ENCODE measurements around the gene PRKN.

The PRKN gene

DNA sequence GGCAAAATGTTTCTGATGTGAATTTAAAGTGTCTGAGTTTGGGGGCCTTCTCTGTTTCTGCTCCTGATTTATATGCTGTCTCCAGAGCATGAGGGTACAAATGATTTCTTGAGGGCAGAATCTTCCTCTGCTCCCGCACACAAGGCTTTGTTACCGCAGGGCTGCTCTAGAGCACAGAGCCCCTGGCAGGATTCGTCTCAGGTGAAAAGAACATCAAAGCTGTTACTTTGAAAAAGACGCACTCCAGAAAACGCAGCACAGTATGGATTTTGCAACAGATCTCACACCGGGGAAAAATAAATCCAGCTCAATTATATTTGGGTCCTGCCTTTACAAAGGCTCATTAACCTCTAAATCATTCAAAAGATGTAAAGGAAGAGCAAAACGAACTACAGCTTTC, 577.3 kb downstream of the PRKN start:
- no peaks in the 10 kb centered on the region for H3K36me3 ChIP-seq (ENCODE audit: insufficient read depth, low read length)
- H3K9me3 ChIP-seq (ENCODE audit: control insufficient read depth, insufficient read depth, low read length): no peaks in the 10 kb centered on the region
- H3K4me1 ChIP-seq (ENCODE audit: insufficient read depth, low read length): peaks cover 3% of the 10 kb centered on the region; the same call in 1 of the 2 replicates
- H3K9ac ChIP-seq (ENCODE audit: low read depth, low read length): no peak overlapping the region

DNA sequence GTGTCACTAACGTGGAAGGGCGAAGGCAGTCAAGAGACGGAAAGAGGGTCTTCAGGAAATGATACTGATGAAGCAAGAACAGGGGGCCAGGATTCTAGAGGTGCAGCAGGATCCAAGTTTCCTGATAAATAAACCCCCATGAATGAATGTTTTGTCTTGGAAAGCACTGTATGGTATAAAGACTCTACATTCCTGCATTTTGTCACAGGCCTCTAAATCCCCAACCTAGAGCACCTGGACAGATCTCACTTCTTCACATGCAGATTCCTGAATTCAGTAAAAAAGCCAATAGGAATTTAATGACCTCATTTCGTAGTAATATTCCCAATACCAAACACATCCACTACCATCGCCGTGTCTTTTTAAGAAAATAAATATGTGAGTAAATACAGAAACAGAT, 577.8 kb downstream of the PRKN start:
- no peaks in the 10 kb centered on the region for H3K9me3 ChIP-seq (ENCODE audit: control insufficient read depth, insufficient read depth, low read length)
- H3K9ac ChIP-seq (ENCODE audit: low read depth, low read length): no peak overlapping the region
- no peaks in the 10 kb centered on the region for H3K36me3 ChIP-seq (ENCODE audit: insufficient read depth, low read length)
- peaks cover 3% of the 10 kb centered on the region; the same call in 1 of the 2 replicates for H3K4me1 ChIP-seq (ENCODE audit: insufficient read depth, low read length)

DNA sequence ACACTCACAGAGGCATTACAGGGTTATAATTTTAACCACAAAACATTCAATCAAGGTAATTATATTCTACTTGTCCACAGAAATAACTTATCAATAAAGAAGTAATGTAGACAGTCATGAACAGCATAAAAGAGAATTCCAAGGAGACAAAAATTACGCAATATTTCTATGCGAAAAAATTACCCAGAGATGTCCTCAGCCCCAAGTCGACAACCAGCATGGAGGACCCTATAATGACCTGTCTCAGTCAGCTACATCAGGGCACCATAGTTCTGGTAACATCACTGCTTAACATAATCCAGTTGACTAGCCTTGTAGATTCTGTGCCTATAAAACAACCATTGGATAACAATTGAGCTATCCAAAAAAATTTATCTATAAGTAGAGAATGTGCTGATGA, 579.8 kb downstream of the PRKN start:
- H3K9ac ChIP-seq (ENCODE audit: low read depth, low read length): no peak overlapping the region
- peaks cover 3% of the 10 kb centered on the region; the same call in 1 of the 2 replicates for H3K4me1 ChIP-seq (ENCODE audit: insufficient read depth, low read length)
- H3K9me3 ChIP-seq (ENCODE audit: control insufficient read depth, insufficient read depth, low read length): no peaks in the 10 kb centered on the region
- no peaks in the 10 kb centered on the region for H3K36me3 ChIP-seq (ENCODE audit: insufficient read depth, low read length)

DNA sequence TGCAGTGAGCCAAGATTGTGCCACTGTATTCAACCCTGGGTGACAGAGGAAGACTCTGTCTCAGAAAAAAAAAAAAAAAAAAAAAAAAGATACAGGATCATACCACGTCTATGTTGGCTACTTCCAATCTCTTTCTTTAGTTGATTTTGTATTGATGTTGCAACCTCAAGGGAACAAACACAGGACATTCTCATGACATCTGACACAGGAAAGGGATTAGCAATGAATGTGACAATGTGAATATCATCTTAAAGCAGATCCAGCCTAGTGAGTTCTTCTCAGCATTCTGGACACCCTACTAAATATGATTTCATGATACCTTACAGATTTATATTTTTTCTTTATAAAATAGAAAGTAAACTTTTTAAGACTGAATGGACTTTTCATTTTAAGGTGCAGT, 580.3 kb downstream of the PRKN start:
- Histone ChIP-seq H3K9ac (ENCODE audit: low read depth, low read length) (no peak overlapping the region), H3K36me3 (ENCODE audit: insufficient read depth, low read length) (no peaks in the 10 kb centered on the region), H3K9me3 (ENCODE audit: control insufficient read depth, insufficient read depth, low read length) (no peaks in the 10 kb centered on the region), H3K4me1 (ENCODE audit: insufficient read depth, low read length) (peaks cover 3% of the 10 kb centered on the region; the same call in 1 of the 2 replicates)

DNA sequence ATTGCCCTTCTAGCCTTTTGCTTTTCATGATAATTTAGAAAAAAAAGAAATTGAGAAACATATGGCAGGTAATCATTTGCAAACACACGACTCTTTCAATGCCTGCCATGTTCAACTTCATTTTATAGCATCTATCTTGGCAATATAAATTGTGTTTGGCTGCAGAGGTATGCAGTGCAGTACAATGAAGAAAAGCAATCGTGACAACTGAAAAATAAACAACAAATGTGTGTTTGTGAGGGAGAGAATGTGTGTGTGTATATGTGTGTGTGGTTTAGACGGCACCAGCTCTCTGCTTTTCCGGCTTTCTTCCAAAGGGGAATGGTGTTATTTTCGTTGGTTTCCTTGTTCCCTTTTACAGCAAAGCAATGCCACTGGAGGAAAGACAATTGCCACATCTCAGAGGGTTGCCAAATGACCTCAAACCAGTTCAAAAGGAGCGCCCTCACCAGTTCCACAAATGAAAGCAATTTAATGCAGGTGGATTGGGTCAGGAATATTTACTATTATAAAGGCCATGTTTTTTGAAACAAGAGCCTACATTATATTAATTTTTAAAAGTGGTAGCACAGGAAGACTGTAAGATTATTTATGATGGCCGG, 587.2 kb downstream of the PRKN start:
- no peaks in the 10 kb centered on the region for H3K36me3 ChIP-seq (ENCODE audit: insufficient read depth, low read length)

DNA sequence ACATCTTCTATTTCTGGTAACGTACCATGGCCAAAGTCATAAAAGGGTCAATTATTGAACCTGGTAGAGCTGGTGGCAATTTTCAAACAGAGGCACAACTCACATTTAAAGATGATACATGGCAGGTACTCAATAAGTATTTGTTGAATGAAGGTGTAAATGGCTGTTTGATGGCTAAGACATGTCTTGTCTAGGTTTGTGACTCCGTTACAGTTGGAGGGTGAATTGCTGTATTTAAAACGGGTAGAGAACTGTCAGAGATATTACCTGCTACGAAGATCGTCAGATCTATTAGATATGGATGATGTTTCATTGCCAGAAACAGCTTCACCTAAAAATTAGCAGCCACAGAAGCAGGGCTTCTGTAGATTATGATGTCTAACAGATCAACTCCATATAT, 601.9 kb downstream of the PRKN start:
- H3K4me1 ChIP-seq (ENCODE audit: insufficient read depth, low read length): no peaks in the 10 kb centered on the region
- no peak overlapping the region for H3K9ac ChIP-seq (ENCODE audit: low read depth, low read length)
- H3K9me3 ChIP-seq (ENCODE audit: control insufficient read depth, insufficient read depth, low read length): no peaks in the 10 kb centered on the region
- no peaks in the 10 kb centered on the region for H3K36me3 ChIP-seq (ENCODE audit: insufficient read depth, low read length)

More for the DNA sequence above, 587.2 kb downstream of the PRKN start:
- Histone ChIP-seq H3K9me3 (ENCODE audit: control insufficient read depth, insufficient read depth, low read length) (peaks cover 5% of the 10 kb centered on the region), H3K9ac (ENCODE audit: low read depth, low read length) (no peak overlapping the region), H3K4me1 (ENCODE audit: insufficient read depth, low read length) (no peaks in the 10 kb centered on the region)

DNA sequence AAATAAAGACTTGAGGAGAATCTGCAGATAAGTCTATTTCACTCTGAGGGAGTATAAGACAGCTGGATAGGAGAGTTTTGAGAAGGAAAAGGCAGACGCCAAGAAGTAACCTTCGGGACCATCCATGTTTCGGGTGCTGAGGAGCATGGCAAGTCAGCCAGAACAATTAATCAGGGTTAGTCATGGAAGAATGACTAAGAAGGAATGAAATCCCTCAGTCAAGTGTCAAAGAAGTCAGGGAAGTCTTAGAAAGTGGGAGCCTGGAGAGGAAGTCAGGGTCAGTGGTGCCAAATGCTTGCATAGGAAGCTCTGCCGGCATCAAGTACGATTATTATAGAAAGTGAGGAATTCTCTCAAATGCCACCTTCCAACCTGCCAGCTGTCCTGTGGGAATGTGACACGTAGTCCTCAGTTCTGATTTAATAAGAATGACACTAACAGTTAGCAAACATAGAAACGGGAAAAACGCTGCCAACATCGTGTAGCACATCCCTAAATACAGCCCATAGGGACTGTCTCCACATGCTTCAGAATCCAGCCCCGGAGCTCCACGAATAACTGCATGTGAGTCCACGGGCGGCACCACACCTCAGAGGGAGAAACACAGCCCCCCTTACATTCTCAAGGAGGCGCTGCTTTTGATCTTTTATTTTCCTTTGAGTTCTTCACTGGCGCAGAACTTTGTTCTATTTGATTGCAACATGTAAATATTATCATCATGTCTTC, 602.7 kb downstream of the PRKN start:
- H3K4me1 ChIP-seq (ENCODE audit: insufficient read depth, low read length): no peaks in the 10 kb centered on the region

DNA sequence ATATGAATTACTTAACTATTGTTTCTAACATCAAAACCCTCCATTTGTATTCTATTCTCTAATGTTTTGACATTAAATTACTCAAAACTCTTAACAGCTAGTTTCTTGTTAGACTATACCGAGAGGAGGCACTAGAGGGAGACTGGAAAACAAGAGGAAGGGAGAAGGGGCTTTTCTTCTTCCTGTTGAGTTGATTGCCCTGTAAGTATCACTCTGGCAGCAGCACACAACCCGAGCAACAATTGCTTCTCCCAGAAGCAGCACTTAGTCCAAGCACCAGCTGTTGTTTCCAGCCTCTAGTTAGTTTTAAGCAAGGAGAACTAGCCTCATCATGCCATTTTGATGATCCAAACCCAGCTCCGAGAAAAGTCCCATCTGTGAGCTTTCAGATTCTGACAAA, 603.8 kb downstream of the PRKN start:
- H3K4me1 ChIP-seq (ENCODE audit: insufficient read depth, low read length): no peaks in the 10 kb centered on the region
- no peaks in the 10 kb centered on the region for H3K36me3 ChIP-seq (ENCODE audit: insufficient read depth, low read length)
- H3K9me3 ChIP-seq (ENCODE audit: control insufficient read depth, insufficient read depth, low read length): no peaks in the 10 kb centered on the region
- no peak overlapping the region for H3K9ac ChIP-seq (ENCODE audit: low read depth, low read length)

More for the DNA sequence above, 602.7 kb downstream of the PRKN start:
- Histone ChIP-seq H3K9ac (ENCODE audit: low read depth, low read length) (no peak overlapping the region), H3K9me3 (ENCODE audit: control insufficient read depth, insufficient read depth, low read length) (no peaks in the 10 kb centered on the region), H3K36me3 (ENCODE audit: insufficient read depth, low read length) (no peaks in the 10 kb centered on the region)

DNA sequence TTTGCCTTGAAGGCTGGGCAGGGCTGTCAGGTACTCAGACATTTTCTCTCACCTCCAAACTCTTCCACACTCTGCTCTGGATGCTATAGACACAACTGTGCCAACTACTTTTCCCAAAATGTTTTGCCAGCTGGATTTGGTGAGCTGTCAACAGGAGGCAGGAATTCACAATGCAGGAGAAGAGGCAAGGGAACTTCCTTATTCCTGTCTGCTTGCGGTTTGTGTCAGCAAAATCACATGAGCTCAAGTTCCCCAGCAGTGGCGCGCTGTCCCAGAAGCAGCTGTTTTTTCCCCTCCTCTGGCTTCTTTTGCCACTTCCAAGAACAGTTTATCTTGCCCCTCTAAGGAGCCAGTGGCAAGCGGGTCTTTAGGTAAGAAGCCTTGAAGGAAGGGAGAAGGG, 608.2 kb downstream of the PRKN start:
- no peaks in the 10 kb centered on the region for H3K36me3 ChIP-seq (ENCODE audit: insufficient read depth, low read length)
- H3K9ac ChIP-seq (ENCODE audit: low read depth, low read length): no peak overlapping the region
- no peaks in the 10 kb centered on the region for H3K4me1 ChIP-seq (ENCODE audit: insufficient read depth, low read length)
- no peaks in the 10 kb centered on the region for H3K9me3 ChIP-seq (ENCODE audit: control insufficient read depth, insufficient read depth, low read length)

DNA sequence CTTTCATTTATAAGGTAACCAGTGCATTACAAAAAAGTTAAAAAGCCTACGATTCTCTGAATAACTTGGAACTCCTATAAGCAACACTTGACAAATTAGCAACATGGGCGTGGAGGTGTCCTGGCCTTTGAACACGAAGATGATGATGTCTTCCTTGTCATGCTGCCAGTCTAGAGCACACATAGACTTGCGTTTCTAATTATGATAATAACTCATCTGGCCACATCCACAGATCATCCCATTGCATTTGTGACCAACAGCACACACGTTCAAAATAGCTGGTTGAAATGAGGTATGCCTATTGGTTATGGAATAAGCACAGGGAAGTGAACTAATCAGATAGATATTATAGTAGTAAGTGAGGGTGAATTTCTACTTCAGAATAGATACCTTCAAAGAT, 608.9 kb downstream of the PRKN start:
- Histone ChIP-seq H3K9me3 (ENCODE audit: control insufficient read depth, insufficient read depth, low read length) (no peaks in the 10 kb centered on the region), H3K9ac (ENCODE audit: low read depth, low read length) (no peak overlapping the region), H3K4me1 (ENCODE audit: insufficient read depth, low read length) (no peaks in the 10 kb centered on the region), H3K36me3 (ENCODE audit: insufficient read depth, low read length) (no peaks in the 10 kb centered on the region)

DNA sequence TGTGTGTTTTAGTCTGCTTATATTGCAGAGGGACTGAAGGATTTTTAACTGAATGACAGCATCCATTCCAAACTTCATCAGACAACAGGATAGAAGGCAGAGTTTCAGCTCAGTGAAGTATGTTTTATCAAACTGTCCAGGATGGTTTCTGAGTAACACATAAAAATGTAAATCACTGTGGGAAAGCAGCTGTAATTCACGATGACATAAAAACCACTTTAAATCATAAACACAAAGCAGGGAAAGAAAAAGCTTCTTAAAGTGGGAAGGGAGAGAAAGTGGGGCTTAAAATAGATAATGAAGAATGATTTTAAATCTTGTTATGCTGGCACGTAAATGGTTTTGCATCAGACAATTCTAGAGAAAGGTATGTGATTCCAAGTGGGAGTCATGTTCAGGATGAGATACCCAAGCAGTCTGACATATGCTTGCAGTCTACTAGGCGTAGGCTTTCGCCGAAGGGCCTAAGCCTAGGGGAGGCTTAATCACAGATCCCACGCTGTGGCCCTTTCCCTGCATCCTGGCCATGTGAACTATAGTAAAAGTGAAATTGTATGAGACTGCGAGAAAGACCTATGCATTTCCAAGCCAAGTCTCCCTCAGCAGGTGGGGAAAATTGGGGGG, 610.6 kb downstream of the PRKN start:
- no peaks in the 10 kb centered on the region for H3K9me3 ChIP-seq (ENCODE audit: control insufficient read depth, insufficient read depth, low read length)
- H3K9ac ChIP-seq (ENCODE audit: low read depth, low read length): no peak overlapping the region

DNA sequence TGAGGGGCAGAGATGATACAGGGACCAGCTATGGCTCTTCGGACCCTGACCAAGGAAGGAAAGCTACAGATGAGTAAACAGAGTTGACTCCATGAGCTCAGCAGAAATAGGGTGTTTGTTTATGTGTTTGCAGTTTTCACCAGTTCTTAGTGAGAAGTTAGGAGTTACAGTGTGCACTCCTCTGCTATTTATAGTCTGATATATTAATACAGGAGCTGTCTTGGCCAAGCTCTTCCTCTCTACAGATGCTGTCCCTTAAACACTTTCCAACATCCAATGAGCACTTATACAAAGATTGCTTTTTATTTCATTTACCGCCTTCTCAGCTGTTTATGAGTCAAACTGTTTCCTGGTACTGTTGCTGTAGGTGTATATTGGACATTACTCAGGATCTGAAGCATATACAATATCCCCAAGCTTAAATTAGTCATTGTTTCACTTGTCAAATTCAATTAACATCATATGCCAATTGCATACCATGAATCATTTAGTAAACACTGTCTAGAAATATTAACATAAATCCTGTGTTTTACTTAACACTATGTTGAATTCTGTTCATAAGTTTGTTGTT, 618.0 kb downstream of the PRKN start:
- Histone ChIP-seq H3K4me1 (ENCODE audit: insufficient read depth, low read length) (peaks cover 5% of the 10 kb centered on the region; the same call in 1 of the 2 replicates), H3K9ac (ENCODE audit: low read depth, low read length) (no peak overlapping the region), H3K36me3 (ENCODE audit: insufficient read depth, low read length) (no peaks in the 10 kb centered on the region), H3K9me3 (ENCODE audit: control insufficient read depth, insufficient read depth, low read length) (no peaks in the 10 kb centered on the region)

More for the DNA sequence above, 610.6 kb downstream of the PRKN start:
- Histone ChIP-seq H3K4me1 (ENCODE audit: insufficient read depth, low read length) (no peaks in the 10 kb centered on the region), H3K36me3 (ENCODE audit: insufficient read depth, low read length) (no peaks in the 10 kb centered on the region)

DNA sequence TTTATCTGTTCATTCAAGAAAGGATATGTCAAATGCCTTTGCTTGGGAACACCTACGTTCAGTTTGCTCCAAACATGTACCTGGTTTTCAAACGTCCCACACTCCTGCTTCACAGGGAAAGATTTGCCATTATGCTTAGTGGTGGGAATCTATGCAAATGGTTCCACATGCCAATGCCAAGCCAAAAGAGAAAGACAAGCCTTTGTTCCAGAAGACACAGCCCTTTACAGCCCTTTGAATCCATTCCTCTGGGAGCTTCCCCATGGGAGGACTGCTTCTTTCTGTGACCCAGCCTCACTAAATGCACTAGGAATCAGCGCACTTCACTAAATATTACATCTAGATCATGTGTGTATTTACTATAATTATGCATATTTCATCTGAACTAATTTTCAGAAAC, 619.5 kb downstream of the PRKN start:
- Histone ChIP-seq H3K9ac (ENCODE audit: low read depth, low read length) (no peak overlapping the region), H3K4me1 (ENCODE audit: insufficient read depth, low read length) (peaks cover 5% of the 10 kb centered on the region; the same call in 1 of the 2 replicates), H3K9me3 (ENCODE audit: control insufficient read depth, insufficient read depth, low read length) (no peaks in the 10 kb centered on the region), H3K36me3 (ENCODE audit: insufficient read depth, low read length) (no peaks in the 10 kb centered on the region)

DNA sequence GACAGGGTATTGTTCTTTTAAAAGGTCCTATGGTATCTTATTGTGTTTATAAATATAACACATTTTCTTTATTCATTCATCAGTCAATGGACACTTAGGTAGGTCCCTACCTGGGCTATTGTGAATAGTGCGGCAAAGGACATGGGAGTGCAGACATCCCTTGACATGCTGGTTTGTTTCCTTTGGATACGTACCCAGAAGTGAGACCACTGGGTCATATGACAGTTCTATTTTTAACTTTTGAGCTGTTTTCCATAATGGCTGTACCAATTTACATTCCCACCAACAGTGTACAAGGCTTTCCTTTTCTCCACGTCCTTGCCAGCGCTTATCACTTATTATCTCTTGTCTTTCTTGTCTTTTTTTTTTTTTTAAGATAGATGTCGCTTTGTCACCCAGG, 627.5 kb downstream of the PRKN start:
- no peaks in the 10 kb centered on the region for H3K36me3 ChIP-seq (ENCODE audit: insufficient read depth, low read length)
- no peak overlapping the region for H3K9ac ChIP-seq (ENCODE audit: low read depth, low read length)
- H3K4me1 ChIP-seq (ENCODE audit: insufficient read depth, low read length): no peaks in the 10 kb centered on the region
- no peaks in the 10 kb centered on the region; the same call in 1 of the 2 replicates for H3K9me3 ChIP-seq (ENCODE audit: control insufficient read depth, insufficient read depth, low read length)
